Measurements from ENCODE around the gene UNC5A. TPM values are rescaled to one million over a fixed set of nuclear protein-coding genes. Genes with fewer than 3 reads are reported as not detected.

Gene UNC5A
- total RNA-seq, 1 donor from 2014 or later: 5.6 TPM

- peaks cover 6% of the 10 kb centered on the region for H3K9me3 Mint-ChIP-seq (ENCODE audit: unreplicated experiment)
- TF ChIP-seq CTCF (IDR thresholded peaks at IDR 0.05; ENCODE audit: partially characterized antibody, unreplicated experiment): no peak
- DNase-seq: no peak
- no peaks in the 10 kb centered on the region for H3K36me3 Mint-ChIP-seq (ENCODE audit: unreplicated experiment)
- peaks cover 5% of the 10 kb centered on the region for H3K4me1 Mint-ChIP-seq (ENCODE audit: low read depth, unreplicated experiment)
- no peak overlapping the region for H3K4me3 Mint-ChIP-seq (ENCODE audit: unreplicated experiment)
- peaks cover 6% of the 10 kb centered on the region for H3K27me3 Mint-ChIP-seq (ENCODE audit: unreplicated experiment)
- no peak overlapping the region for H3K27ac Mint-ChIP-seq (ENCODE audit: unreplicated experiment)
These were observed 14.2 kb downstream of the UNC5A start for GRCh38 chr5:176824604-176825003.

GRCh38 chr5:176825234-176825633 lies 14.9 kb downstream of the UNC5A start:
- no peak for TF ChIP-seq CTCF (IDR thresholded peaks at IDR 0.05; ENCODE audit: partially characterized antibody, unreplicated experiment)
- Mint-ChIP-seq H3K27ac (ENCODE audit: unreplicated experiment) (no peak overlapping the region), H3K9me3 (ENCODE audit: unreplicated experiment) (peaks cover 6% of the 10 kb centered on the region), H3K4me3 (ENCODE audit: unreplicated experiment) (no peak overlapping the region), H3K4me1 (ENCODE audit: low read depth, unreplicated experiment) (peaks cover 5% of the 10 kb centered on the region), H3K27me3 (ENCODE audit: unreplicated experiment) (peaks cover 6% of the 10 kb centered on the region), H3K36me3 (ENCODE audit: unreplicated experiment) (no peaks in the 10 kb centered on the region)
- DNase-seq: no peak

DNA sequence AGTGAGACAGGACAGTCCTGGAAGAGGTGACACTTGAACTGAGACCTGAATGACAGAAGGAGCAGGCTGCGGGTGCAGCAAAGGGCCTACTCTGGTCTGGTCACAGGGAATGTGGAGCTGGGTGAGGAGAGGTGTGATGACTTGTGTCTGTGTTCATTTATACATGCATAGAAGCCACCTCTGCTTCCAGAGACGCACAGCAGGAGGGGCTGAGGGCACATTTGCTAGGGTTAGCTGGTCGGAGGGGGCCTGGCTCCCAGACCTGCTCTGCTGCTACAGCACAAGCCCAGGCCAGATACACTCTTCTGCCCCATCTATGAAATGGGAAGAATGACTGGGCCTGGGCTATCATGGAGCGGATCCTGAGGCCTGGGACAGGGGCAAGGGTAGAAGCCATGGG lies 15.6 kb downstream of the UNC5A start:
- Mint-ChIP-seq H3K4me3 (ENCODE audit: unreplicated experiment) (no peak overlapping the region), H3K27ac (ENCODE audit: unreplicated experiment) (no peak overlapping the region), H3K27me3 (ENCODE audit: unreplicated experiment) (peaks cover 6% of the 10 kb centered on the region), H3K4me1 (ENCODE audit: low read depth, unreplicated experiment) (peaks cover 5% of the 10 kb centered on the region), H3K36me3 (ENCODE audit: unreplicated experiment) (no peaks in the 10 kb centered on the region), H3K9me3 (ENCODE audit: unreplicated experiment) (peaks cover 7% of the 10 kb centered on the region)
- TF ChIP-seq CTCF (IDR thresholded peaks at IDR 0.05; ENCODE audit: partially characterized antibody, unreplicated experiment): no peak
- DNase-seq: no peak

DNA sequence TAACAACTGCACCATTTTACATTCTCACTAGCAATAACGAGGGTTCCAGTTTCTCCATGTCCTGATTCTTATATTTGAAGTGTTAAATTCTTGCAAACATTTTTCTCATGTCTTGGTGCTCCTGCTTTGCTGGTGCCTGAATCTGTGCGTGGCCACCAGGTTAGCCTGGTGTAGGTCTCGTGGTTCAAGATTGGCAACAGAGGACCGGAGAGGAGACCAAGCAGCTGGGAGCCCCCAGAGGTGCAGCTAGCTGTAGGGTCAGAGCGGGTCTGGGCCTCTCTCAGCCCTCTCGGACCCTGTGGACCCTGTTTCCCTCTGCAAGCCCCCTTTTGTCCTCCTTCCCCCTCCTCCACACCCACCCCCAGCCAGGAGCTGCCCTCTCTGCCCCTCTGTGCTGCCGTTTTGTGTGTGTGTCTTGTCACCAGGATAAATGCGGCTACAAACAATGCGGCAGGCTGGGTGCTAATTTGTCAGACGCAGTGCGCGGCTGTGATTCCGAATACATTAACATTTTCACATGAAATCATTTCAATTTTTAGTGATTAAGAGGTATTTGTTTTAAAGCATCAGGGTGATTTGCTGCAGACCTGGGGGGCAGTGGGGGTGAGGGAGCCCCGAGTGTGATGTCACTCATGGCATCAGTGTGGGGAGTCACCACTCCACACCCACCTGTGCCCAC lies 17.5 kb downstream of the UNC5A start:
- peaks cover 5% of the 10 kb centered on the region for H3K4me1 Mint-ChIP-seq (ENCODE audit: low read depth, unreplicated experiment)
- no peak for DNase-seq
- H3K36me3 Mint-ChIP-seq (ENCODE audit: unreplicated experiment): no peaks in the 10 kb centered on the region
- TF ChIP-seq CTCF (IDR thresholded peaks at IDR 0.05; ENCODE audit: partially characterized antibody, unreplicated experiment): no peak
- peaks cover 6% of the 10 kb centered on the region for H3K27me3 Mint-ChIP-seq (ENCODE audit: unreplicated experiment)
- no peak overlapping the region for H3K4me3 Mint-ChIP-seq (ENCODE audit: unreplicated experiment)
- no peak overlapping the region for H3K27ac Mint-ChIP-seq (ENCODE audit: unreplicated experiment)
- H3K9me3 Mint-ChIP-seq (ENCODE audit: unreplicated experiment): peaks cover 5% of the 10 kb centered on the region

GRCh38 chr5:176829320-176829719 lies 19.0 kb downstream of the UNC5A start:
- TF ChIP-seq CTCF (IDR thresholded peaks at IDR 0.05; ENCODE audit: partially characterized antibody, unreplicated experiment): no peak
- Mint-ChIP-seq H3K36me3 (ENCODE audit: unreplicated experiment) (peaks cover 4% of the 10 kb centered on the region), H3K9me3 (ENCODE audit: unreplicated experiment) (peaks cover 5% of the 10 kb centered on the region), H3K27ac (ENCODE audit: unreplicated experiment) (no peak overlapping the region), H3K4me1 (ENCODE audit: low read depth, unreplicated experiment) (peaks cover 2% of the 10 kb centered on the region), H3K4me3 (ENCODE audit: unreplicated experiment) (no peak overlapping the region), H3K27me3 (ENCODE audit: unreplicated experiment) (peaks cover 7% of the 10 kb centered on the region)
- DNase-seq: no peak

All from glutamatergic neuron (in vitro differentiated cells).